SK-N-SH treated with all-trans-retinoic acid at 6 μM for 48 hours (cell line): ENCODE measurements around the gene CHI3L2.

Experiments used
- ARNTL ChIP-seq: fragments of 450-650 bp; formaldehyde crosslinking; IDR thresholded peaks from 2 replicates; pipeline ENCODE4 v1.5.0; 2020; ENCODE audit warnings: low read depth, mild to moderate bottlenecking, moderate library complexity, borderline replicate concordance
- ZFP30 ChIP-seq: fragments of 450-650 bp; formaldehyde crosslinking; IDR thresholded peaks from 2 replicates; pipeline ENCODE4 v1.5.0; 2022; ENCODE audit warnings: mild to moderate bottlenecking, moderate library complexity
- ZNF565 ChIP-seq: fragments of 450-650 bp; formaldehyde crosslinking; conservative IDR thresholded peaks from 2 replicates; pipeline ENCODE4 v1.5.0; 2020; ENCODE audit warnings: low read depth, mild to moderate bottlenecking, moderate library complexity

DNA sequence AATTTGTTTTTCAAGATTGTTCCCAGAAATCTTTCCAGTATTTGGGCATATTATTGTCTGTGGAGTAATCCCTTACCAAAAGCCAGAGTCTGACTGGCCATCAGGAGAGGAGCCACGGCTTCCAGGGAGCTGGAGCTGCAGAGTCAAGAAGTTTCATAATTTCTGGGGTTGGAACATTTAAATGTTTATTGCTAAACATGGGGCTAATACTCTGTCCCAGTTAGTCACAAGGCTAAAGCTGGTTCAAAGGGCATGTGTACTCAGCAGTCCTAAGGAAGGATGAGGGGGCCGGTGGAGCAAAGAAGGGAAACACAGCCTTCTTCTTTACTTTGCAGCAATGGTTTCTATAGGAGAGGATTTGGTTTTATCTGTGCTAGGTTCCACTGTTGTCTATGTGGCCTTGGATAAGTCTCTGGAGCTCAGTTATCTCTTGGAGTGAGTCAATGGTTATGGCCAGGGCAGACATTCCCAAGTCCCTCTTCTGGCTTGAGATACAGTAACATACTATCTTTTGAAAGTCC, 36.5 kb upstream of the CHI3L2 start:
- TF ChIP-seq ARNTL (CRISPR knock-in tag) (no peak), ZFP30 (no peak), ZNF565 (CRISPR knock-in tag) (no peak)
